Measurements from ENCODE around the gene ADGRF3.
"Not testable (repeated sequence)": the region's sequence is repeated elsewhere in the genome, so short reads cannot be mapped to it uniquely, and the experiment has no call there.

Gene ADGRF3

DNA sequence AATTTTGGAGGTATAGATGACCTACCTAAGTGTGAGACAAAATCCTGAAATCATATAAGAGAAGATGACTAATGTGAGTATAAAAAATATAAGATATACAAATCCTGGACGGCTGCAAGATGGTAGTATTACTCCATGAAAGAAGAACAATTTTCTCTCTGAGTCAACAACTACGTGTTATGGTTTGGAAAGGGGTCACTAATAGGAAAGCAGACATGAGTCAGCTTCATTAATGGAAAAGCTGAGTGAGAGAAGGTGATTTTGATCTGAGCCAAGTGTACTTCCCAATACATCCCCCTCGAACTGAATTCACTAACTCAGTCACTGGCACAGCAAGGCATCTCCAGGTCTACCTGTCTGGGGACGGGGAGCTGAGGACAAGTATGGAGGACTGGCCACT, 20.7 kb downstream of the ADGRF3 start:
- in situ Hi-C loops (cut with MboI; ENCODE audit: low pct_unique_long_range_greater_than_20kb, low sequenced_read_pairs) = no loop called here
- DNase-seq = no peak

- in situ Hi-C loops (cut with MboI; ENCODE audit: low pct_unique_long_range_greater_than_20kb, low sequenced_read_pairs) = no loop called here
- no peak for DNase-seq
Observed at GRCh38 chr2:26324903-26325302, 21.7 kb downstream of the ADGRF3 start.

- DNase-seq; in situ Hi-C loops (cut with MboI; ENCODE audit: low pct_unique_long_range_greater_than_20kb, low sequenced_read_pairs): not testable (repeated sequence)
Observed at GRCh38 chr2:26324479-26324878, 22.1 kb downstream of the ADGRF3 start.

GRCh38 chr2:26318950-26319349, 27.6 kb downstream of the ADGRF3 start:
- in situ Hi-C loops (cut with MboI; ENCODE audit: low pct_unique_long_range_greater_than_20kb, low sequenced_read_pairs) = no loop called here
- DNase-seq = no peak

DNA sequence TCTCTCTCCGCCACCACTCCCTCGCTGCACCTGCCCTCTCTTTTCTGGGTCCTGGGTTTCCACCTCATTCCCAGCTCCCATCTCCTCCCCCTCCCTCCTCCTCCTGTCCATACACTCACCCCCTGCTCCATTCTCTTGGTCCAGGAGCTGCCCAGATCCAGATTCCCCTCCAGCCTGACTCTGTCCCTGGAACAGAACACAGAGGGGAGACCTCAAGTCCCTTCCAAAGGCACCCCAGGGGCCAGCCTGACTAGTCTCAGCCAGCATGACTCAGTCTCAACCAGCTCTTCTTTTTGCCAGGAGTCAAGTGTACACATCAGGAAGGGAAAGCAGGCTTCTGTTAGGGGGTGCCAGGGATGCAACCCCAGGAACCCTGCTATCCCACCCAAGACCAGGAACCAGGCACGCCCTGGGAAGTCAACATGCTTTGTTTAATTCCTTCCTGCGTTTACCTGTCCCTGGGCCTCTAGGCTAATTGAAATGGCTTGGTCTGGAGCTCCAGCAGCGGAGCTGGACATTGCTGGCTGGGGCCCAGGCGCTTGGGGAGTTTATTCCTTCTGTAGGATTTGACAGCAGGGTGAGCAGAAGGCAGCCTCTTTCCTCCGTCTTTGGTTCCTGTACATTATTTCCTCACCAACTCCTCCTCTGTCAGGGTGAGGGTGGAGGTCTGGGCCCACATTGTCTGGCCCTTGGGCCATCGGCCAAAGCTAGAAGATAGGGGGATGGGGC, 29.0 kb downstream of the ADGRF3 start:
- no peak for DNase-seq
- in situ Hi-C loops (cut with MboI; ENCODE audit: low pct_unique_long_range_greater_than_20kb, low sequenced_read_pairs) = no loop called here

DNA sequence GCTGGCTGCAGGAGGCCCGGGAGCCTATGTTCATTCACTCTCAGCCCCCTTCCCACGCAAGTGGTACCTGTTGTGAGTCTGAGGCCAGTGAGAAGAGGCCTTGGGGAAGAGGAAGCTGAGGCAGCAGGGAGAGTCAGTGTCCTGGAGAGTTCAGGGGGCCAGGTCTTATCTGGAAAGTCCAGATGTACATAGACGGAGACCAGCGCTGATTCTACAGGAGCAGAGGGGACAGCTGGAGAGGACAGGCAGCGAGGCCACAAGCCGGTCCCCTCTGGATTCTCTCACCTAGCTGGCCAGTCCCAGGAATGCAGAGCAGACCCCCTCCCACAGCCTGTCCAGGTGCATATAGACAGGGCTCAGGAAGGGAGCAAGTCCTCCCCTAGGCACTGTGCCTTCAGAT, 29.7 kb downstream of the ADGRF3 start:
- in situ Hi-C loops (cut with MboI; ENCODE audit: low pct_unique_long_range_greater_than_20kb, low sequenced_read_pairs) = no loop called here
- no peak for DNase-seq

DNA sequence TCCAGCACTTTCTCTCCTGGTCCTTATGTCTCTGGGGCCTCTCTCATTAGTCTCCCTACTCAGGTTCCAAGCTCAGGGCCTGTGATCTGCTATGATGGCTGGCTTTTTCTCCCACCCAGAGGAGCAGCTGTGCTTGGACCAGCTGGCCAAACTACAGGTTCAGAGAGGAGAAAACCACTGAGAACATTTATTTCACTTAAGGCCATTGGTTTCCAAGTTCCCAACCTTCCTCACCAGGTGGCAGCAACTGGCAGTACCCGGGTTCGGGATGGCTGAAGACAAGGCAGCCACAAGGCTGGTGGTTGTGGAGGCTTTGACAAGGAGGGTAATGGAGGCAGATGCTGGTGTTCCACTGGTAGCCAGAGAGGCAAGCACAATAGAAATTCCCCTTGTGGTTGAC, 30.5 kb downstream of the ADGRF3 start:
- in situ Hi-C loops (cut with MboI; ENCODE audit: low pct_unique_long_range_greater_than_20kb, low sequenced_read_pairs) = no loop called here
- peak; percentile 27 for DNase-seq

DNA sequence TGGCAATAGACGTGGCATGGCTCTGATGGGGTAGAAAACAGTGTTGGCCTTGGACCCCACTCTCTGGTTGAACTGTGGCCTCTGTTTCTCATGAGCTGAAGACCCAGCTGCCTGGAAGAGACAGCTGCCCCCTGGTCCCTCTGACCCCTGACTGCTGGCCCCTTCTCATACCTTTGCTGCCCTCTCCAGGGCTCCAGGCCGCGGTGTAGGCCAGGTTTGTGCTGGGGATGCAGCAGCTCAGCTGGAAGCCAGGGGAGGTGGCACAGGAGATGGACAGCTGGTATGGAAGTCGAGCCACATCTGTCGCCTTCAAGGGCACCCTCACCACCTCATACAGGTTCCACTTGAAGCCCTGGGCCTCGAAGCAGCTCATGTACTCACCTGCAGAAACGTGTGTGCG, 32.3 kb downstream of the ADGRF3 start:
- in situ Hi-C loops (cut with MboI; ENCODE audit: low pct_unique_long_range_greater_than_20kb, low sequenced_read_pairs) = no loop called here
- no peak for DNase-seq

DNA sequence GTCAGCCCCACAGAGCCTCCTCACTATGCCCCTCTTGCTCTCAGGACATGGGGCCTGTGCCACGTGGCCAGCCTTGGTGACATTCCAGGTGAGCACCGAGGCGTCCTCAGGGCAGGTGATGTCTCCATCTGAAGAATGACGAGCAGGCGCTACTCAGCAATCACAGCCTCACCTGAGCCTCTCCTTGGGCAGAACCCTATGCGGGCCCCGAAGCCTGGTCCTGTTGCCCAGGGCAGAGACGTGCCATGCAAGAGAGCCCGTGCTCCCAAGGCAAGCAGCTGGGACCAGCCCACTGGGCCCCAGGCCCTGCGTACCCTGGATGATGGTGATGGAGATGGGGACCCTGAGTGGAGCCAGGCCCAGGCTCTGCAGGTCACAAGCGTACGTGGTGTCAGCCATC, 33.1 kb downstream of the ADGRF3 start:
- in situ Hi-C loops (cut with MboI; ENCODE audit: low pct_unique_long_range_greater_than_20kb, low sequenced_read_pairs) = no loop called here
- DNase-seq = no peak

DNA sequence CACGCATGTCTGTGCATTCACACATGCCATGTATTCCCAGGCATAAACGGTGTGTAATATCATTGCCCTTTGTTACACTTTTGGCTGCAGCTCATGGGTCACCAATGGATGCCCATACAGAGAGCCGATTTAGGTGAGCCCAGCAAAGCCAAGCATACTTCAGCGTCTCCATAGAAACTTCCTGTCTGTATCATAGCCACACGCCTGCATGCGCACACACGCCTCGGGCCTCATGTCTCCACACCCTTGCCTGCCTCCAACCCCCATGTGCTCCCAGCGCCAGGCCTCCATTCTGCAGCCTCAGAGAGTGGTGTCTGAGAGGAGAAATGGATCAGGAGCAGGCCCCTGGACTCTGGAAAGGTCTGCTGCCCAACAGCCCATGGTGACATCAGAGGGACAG, 34.1 kb downstream of the ADGRF3 start:
- in situ Hi-C loops (cut with MboI; ENCODE audit: low pct_unique_long_range_greater_than_20kb, low sequenced_read_pairs) = no loop called here

DNA sequence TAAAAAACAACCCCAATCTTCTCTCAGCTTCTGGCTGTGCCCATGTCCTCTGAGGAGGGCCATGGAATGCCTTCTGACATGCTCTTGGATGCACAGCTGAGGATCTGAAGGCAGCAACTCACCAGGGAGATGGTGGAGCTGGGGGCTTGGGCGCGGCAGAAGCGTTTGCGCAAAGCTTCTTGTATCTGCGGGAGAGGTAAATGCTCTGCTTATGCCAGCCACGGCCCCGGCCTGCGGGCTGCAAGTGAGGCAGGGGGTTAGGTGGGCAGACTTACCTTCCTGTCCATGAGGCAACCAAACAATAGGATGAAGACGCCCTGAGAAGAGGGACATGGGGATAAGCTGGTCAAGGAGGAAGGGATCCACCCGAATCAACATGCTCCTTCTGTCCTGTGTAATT, 36.7 kb downstream of the ADGRF3 start:
- no peak for DNase-seq
- in situ Hi-C loops (cut with MboI; ENCODE audit: low pct_unique_long_range_greater_than_20kb, low sequenced_read_pairs) = no loop called here

More for the DNA sequence above, 34.1 kb downstream of the ADGRF3 start:
- no peak for DNase-seq

DNA sequence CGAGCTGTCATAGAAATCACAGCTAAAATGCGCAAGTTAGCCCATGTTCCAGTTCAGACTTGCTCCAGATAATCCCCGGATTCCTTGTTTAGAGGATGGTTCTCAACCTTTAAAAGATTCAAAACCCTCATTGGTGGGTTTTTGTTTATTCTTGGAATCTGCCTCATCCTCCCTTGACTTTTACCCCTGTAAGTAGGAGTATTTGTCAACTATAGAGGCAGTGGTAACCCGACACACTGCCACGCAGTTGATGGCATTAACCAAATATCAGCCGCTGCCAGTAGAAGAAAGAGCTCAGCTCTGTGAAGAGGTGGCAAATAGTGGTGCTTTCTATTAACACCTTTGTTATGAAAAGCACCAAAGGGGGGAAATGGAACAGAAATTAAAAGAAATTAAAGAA, 41.0 kb downstream of the ADGRF3 start:
- in situ Hi-C loops (cut with MboI; ENCODE audit: low pct_unique_long_range_greater_than_20kb, low sequenced_read_pairs) = no loop called here
- no peak for DNase-seq

DNA sequence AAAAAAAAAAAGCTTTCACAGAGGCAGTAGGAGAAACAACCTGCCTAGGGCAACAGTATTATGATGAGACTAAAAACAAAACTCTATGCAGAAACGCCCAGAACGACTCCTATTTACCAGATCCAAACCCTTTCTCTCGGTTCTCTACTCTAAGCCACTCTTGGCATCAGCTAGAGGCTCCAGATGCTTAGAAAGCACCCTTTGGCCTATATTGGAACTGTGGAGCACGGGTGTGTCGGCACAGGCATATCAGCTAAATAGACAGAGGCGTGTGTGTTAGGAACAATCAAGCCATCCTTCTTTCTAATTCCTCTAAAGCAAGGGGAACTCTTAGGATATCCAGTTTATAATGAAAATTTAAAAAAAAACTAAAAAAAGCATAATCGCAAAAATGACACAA, 41.5 kb downstream of the ADGRF3 start:
- in situ Hi-C loops (cut with MboI; ENCODE audit: low pct_unique_long_range_greater_than_20kb, low sequenced_read_pairs); DNase-seq: not testable (repeated sequence)

DNA sequence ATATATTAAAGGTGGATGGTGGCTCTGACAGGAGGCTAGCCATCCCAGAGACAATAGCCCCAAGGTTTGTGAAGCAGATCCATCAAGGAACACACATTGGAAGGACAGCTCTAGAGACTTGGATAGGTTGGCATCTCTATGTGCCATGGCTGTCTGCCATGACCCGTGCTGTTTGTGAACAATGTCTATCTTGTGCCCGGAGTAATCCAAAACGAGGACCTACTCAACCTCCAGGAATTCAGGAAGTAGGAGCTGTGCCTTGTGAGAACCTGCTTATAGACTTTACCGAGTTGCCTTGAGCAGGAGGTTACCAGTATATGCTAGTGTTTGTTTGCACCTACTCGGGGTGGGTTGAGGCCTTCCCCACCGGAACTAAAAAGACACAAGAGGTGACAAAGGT, 43.7 kb downstream of the ADGRF3 start:
- in situ Hi-C loops (cut with MboI; ENCODE audit: low pct_unique_long_range_greater_than_20kb, low sequenced_read_pairs) = no loop called here
- no peak for DNase-seq

DNA sequence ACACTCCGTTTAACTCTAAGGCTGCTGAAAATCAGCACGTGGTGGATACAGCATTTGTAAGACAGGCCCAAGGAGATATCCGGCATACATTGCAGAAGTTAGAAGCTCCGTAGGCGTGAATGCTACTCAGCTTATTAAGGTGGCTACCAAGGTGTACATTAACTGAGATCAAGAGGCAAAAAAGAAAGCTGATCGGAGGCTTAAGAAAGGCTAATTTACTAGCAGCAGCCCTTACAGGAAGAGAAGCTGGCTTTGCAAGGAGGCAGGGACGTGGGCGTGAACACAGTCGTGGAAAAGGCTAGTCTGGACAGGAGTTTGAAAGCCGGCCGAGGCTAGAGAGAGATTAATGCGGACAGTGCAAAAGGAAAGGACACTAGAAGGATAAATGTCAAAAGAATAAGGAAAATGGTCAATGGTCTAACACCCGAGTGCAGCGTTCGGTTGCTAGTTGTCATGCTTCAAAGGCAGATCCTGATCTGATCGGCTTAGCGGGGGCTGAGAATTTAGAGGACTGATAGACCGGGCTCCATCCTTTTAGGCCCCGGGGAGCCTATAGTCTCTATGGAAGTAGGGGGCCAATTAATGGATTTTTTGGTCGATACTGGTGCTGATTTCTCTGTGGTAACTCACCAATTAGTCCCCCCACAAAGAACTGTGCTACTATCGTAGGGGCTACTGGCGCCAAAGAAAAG, 46.2 kb downstream of the ADGRF3 start:
- DNase-seq = peak; percentile 11
- in situ Hi-C loops (cut with MboI; ENCODE audit: low pct_unique_long_range_greater_than_20kb, low sequenced_read_pairs) = no loop called here

- peak; percentile 57 for DNase-seq
- in situ Hi-C loops (cut with MboI; ENCODE audit: low pct_unique_long_range_greater_than_20kb, low sequenced_read_pairs) = no loop called here
Observed at GRCh38 chr2:26299471-26300101, 47.0 kb downstream of the ADGRF3 start.

GRCh38 chr2:26298638-26299393, 47.8 kb downstream of the ADGRF3 start:
- in situ Hi-C loops (cut with MboI; ENCODE audit: low pct_unique_long_range_greater_than_20kb, low sequenced_read_pairs) = no loop called here
- peak; percentile 12 for DNase-seq

- in situ Hi-C loops (cut with MboI; ENCODE audit: low pct_unique_long_range_greater_than_20kb, low sequenced_read_pairs) = no loop called here
- DNase-seq = no peak
Observed at GRCh38 chr2:26298286-26298637, 48.3 kb downstream of the ADGRF3 start.

DNA sequence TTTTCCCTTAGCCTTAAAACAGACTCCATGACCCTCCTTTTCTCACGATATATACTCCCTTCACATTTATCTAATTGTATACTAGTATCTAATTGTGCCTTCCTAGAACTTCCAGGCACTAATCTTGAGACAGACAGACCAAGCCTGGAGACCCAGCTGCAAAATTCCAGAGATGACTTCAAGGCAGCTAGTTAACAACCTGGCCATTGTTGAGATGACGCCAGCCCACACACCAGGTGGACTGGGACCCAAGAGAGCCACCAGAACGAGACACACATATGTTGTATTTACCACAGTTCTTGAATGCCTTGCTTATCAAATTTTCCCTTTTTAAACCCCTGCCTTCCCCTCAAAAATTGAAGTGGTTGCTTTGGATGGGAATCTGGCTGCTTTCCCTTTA, 49.5 kb downstream of the ADGRF3 start:
- DNase-seq = no peak
- in situ Hi-C loops (cut with MboI; ENCODE audit: low pct_unique_long_range_greater_than_20kb, low sequenced_read_pairs) = no loop called here

GRCh38 chr2:26295511-26295910, 51.1 kb downstream of the ADGRF3 start:
- no peak for DNase-seq
- in situ Hi-C loops (cut with MboI; ENCODE audit: low pct_unique_long_range_greater_than_20kb, low sequenced_read_pairs) = no loop called here

Data from KBM-7 (cell line).